Measurements from ENCODE around the gene IHH. TPM values are rescaled to one million over a fixed set of nuclear protein-coding genes. Genes with fewer than 3 reads are reported as not detected.

Gene IHH
- total RNA-seq, 1 donor from 2014 or later: not detected

DNA sequence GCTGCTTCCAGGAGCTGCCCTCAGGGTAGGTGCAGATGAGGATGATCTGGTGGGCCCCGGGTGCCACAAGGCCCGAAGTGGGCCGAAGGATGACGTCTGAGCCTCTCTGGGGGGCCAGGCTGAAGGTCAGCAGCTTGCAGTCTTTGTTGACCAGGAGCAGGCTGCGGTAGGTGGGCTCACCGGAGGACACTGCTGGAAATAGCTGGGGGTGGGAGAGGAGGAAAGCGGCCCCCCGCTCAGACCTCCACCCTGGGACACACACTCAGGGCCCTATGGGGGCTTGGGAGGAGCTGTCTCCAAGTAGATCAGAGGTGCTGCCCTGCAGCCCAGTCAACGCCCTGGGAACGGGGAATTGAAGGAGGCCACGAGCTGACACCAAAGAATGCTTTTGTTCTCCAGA lies 36.7 kb downstream of the IHH start:
- Mint-ChIP-seq H3K9me3 (ENCODE audit: unreplicated experiment) (no peaks in the 10 kb centered on the region), H3K4me3 (ENCODE audit: unreplicated experiment) (no peak overlapping the region), H3K4me1 (ENCODE audit: low read depth, unreplicated experiment) (no peaks in the 10 kb centered on the region), H3K27me3 (ENCODE audit: low read depth, unreplicated experiment) (peaks cover 73% of the 10 kb centered on the region), H3K27ac (ENCODE audit: unreplicated experiment) (no peak overlapping the region), H3K36me3 (ENCODE audit: low read depth, unreplicated experiment) (no peaks in the 10 kb centered on the region)
- Histone ChIP-seq H3K9me3 (ENCODE audit: insufficient read depth, low read depth, low read length) (no peaks in the 10 kb centered on the region), H3K27me3 (ENCODE audit: insufficient read depth, low read length) (peaks cover 10% of the 10 kb centered on the region), H3K36me3 (ENCODE audit: insufficient read depth, low read length) (no peaks in the 10 kb centered on the region), H3K27ac (ENCODE audit: low read depth, low read length) (no peak overlapping the region), H4K20me1 (ENCODE audit: insufficient read depth, low read length) (no peaks in the 10 kb centered on the region), H3K4me1 (ENCODE audit: insufficient read depth, low read length) (no peaks in the 10 kb centered on the region), H3K9ac (ENCODE audit: low read length) (no peak overlapping the region), H2AFZ (ENCODE audit: low read depth, low read length) (no peak overlapping the region), H3K4me3 (ENCODE audit: insufficient read depth, low read depth, low read length) (no peak overlapping the region), H3K79me2 (ENCODE audit: insufficient read depth, low read length) (no peaks in the 10 kb centered on the region), H3K4me2 (ENCODE audit: low read length) (no peak overlapping the region)
- FAIRE-seq (no peak), DNase-seq (ENCODE audit: low read depth) (no peak)
- TF ChIP-seq EZH2 (IDR thresholded peaks at IDR 0.05; ENCODE audit: insufficient read depth, low read length): no peak
- TF ChIP-seq, protein P1, sequence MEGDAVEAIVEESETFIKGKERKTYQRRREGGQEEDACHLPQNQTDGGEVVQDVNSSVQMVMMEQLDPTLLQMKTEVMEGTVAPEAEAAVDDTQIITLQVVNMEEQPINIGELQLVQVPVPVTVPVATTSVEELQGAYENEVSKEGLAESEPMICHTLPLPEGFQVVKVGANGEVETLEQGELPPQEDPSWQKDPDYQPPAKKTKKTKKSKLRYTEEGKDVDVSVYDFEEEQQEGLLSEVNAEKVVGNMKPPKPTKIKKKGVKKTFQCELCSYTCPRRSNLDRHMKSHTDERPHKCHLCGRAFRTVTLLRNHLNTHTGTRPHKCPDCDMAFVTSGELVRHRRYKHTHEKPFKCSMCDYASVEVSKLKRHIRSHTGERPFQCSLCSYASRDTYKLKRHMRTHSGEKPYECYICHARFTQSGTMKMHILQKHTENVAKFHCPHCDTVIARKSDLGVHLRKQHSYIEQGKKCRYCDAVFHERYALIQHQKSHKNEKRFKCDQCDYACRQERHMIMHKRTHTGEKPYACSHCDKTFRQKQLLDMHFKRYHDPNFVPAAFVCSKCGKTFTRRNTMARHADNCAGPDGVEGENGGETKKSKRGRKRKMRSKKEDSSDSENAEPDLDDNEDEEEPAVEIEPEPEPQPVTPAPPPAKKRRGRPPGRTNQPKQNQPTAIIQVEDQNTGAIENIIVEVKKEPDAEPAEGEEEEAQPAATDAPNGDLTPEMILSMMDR (IDR thresholded peaks at IDR 0.05; ENCODE audit: insufficient read depth, low read depth, low read length): no peak

DNA sequence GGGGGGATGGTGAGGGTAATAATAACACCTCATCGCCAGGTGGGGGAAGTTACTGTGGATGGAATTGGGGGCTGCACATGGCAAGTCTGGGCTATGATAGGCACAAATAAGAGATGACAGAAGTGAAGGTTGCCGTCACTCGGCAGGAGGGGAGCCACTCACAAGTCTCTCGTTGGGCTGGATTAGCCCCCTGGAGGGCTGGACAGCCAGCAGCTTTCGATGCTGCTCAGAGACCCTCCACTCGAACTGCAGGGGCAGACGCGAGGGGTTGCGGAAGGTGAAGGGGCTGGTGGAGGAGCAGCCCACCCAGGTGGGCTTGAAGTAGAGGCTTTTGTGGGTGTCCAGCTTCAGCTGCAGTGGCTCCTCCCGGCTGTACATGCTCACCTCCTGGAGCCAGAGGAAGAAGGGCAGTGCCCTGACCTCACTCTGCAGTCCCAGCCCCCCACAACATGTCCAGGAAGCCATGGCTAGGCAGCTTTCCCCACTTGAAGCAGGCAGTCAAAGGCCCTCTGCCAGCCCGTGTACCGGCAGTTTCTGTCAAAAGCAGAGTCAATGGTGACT lies 37.6 kb downstream of the IHH start:
- DNase-seq (ENCODE audit: low read depth): no peak
- no peak overlapping the region for H3K27ac ChIP-seq (ENCODE audit: low read depth, low read length)
- no peaks in the 10 kb centered on the region for H3K36me3 ChIP-seq (ENCODE audit: insufficient read depth, low read length)
- no peaks in the 10 kb centered on the region for H4K20me1 ChIP-seq (ENCODE audit: insufficient read depth, low read length)
- H3K27ac Mint-ChIP-seq (ENCODE audit: unreplicated experiment): no peak overlapping the region
- H3K4me3 ChIP-seq (ENCODE audit: insufficient read depth, low read depth, low read length): no peak overlapping the region
- peaks cover 78% of the 10 kb centered on the region for H3K27me3 Mint-ChIP-seq (ENCODE audit: low read depth, unreplicated experiment)
- H3K9me3 ChIP-seq (ENCODE audit: insufficient read depth, low read depth, low read length): no peaks in the 10 kb centered on the region
- no peak overlapping the region for H3K4me2 ChIP-seq (ENCODE audit: low read length)
- no peak overlapping the region for H2AFZ ChIP-seq (ENCODE audit: low read depth, low read length)
- no peak overlapping the region for H3K4me3 Mint-ChIP-seq (ENCODE audit: unreplicated experiment)
- H3K9ac ChIP-seq (ENCODE audit: low read length): no peak overlapping the region
- H3K79me2 ChIP-seq (ENCODE audit: insufficient read depth, low read length): no peaks in the 10 kb centered on the region
- TF ChIP-seq, protein P1 (IDR thresholded peaks at IDR 0.05; ENCODE audit: insufficient read depth, low read depth, low read length): no peak
- TF ChIP-seq EZH2 (IDR thresholded peaks at IDR 0.05; ENCODE audit: insufficient read depth, low read length): no peak
- FAIRE-seq: no peak
- H3K4me1 Mint-ChIP-seq (ENCODE audit: low read depth, unreplicated experiment): no peaks in the 10 kb centered on the region
- peaks cover 14% of the 10 kb centered on the region for H3K27me3 ChIP-seq (ENCODE audit: insufficient read depth, low read length)
- H3K4me1 ChIP-seq (ENCODE audit: insufficient read depth, low read length): no peaks in the 10 kb centered on the region
- no peaks in the 10 kb centered on the region for H3K9me3 Mint-ChIP-seq (ENCODE audit: unreplicated experiment)
- H3K36me3 Mint-ChIP-seq (ENCODE audit: low read depth, unreplicated experiment): no peaks in the 10 kb centered on the region

DNA sequence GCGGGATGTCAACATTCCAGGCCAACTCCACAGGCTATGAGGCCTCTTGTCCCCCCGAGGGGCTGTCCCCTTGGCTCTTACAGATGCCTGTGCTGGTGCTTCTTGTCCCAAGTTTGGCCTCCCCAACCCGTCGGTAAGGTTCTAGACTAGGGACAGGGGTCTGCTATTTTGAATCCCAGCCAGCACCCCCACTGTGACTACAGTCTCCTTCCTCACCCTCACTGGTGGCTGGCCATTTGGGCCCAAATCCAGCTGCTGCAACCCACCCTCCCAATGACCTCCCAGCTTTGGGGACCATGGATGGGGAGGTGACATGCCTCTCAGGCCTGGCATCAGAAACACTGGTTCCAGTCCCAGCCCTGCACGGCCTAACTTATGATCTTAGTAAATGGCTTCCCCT lies 38.1 kb downstream of the IHH start:
- Histone ChIP-seq H3K36me3 (ENCODE audit: insufficient read depth, low read length) (no peaks in the 10 kb centered on the region), H3K4me1 (ENCODE audit: insufficient read depth, low read length) (no peaks in the 10 kb centered on the region), H3K4me3 (ENCODE audit: insufficient read depth, low read depth, low read length) (no peak overlapping the region), H3K9ac (ENCODE audit: low read length) (no peak overlapping the region), H3K4me2 (ENCODE audit: low read length) (no peak overlapping the region), H3K27me3 (ENCODE audit: insufficient read depth, low read length) (peaks cover 14% of the 10 kb centered on the region), H3K79me2 (ENCODE audit: insufficient read depth, low read length) (no peaks in the 10 kb centered on the region), H3K9me3 (ENCODE audit: insufficient read depth, low read depth, low read length) (no peaks in the 10 kb centered on the region), H2AFZ (ENCODE audit: low read depth, low read length) (no peak overlapping the region), H3K27ac (ENCODE audit: low read depth, low read length) (no peak overlapping the region), H4K20me1 (ENCODE audit: insufficient read depth, low read length) (no peaks in the 10 kb centered on the region)
- no peak for DNase-seq (ENCODE audit: low read depth)
- Mint-ChIP-seq H3K9me3 (ENCODE audit: unreplicated experiment) (no peaks in the 10 kb centered on the region), H3K4me3 (ENCODE audit: unreplicated experiment) (no peak overlapping the region), H3K27ac (ENCODE audit: unreplicated experiment) (no peak overlapping the region), H3K36me3 (ENCODE audit: low read depth, unreplicated experiment) (no peaks in the 10 kb centered on the region), H3K27me3 (ENCODE audit: low read depth, unreplicated experiment) (peaks cover 78% of the 10 kb centered on the region), H3K4me1 (ENCODE audit: low read depth, unreplicated experiment) (no peaks in the 10 kb centered on the region)
- no peak for FAIRE-seq
- no peak for TF ChIP-seq EZH2 (IDR thresholded peaks at IDR 0.05; ENCODE audit: insufficient read depth, low read length)
- TF ChIP-seq, protein P1 (IDR thresholded peaks at IDR 0.05; ENCODE audit: insufficient read depth, low read depth, low read length): no peak

All from astrocyte (in vitro differentiated cells and primary cell).